Muscle of leg (tissue), 11 donors: ENCODE data around the gene PPM1D. TPM values are rescaled to one million over a fixed set of nuclear protein-coding genes. Genes with fewer than 3 reads are reported as not detected.

ENCODE experiments used
- DNase-seq: peaks from one replicate; pipeline ENCODE4 v3.0.0; 2013
- H3K27ac ChIP-seq: one replicate; pipeline ENCODE4 v1.5.1; 2013; ENCODE audit warnings: mild to moderate bottlenecking, low read length, control low read depth
- H3K27me3 ChIP-seq: one replicate; pipeline ENCODE4 v1.6.1; 2013; ENCODE audit warnings: low read length; ENCODE audit not compliant: control insufficient read depth, insufficient read depth
- H3K36me3 ChIP-seq: one replicate; pipeline ENCODE4 v1.6.1; 2013; ENCODE audit warnings: low read length; ENCODE audit not compliant: control insufficient read depth, insufficient read depth
- H3K4me1 ChIP-seq: one replicate; pipeline ENCODE4 v1.6.1; 2013; ENCODE audit warnings: low read length; ENCODE audit not compliant: control insufficient read depth, insufficient read depth
- H3K4me3 ChIP-seq: one replicate; pipeline ENCODE4 v1.5.1; 2013; ENCODE audit warnings: low read length, control low read depth
- H3K9me3 ChIP-seq: replicated peaks from 2 replicates; pipeline ENCODE4 v1.6.1; 2013; ENCODE audit warnings: low read depth, low read length; ENCODE audit not compliant: control insufficient read depth
- whole genome bisulfite sequencing: methylation state at CpG from one replicate; pipeline ENCODE4 v1.1.5; 2013; ENCODE audit warnings: missing lambda C conversion rate; ENCODE audit not compliant: insufficient coverage; 5-methylcytosine and 5-hydroxymethylcytosine counted together
- polyA plus RNA-seq, 8 donors: library from polyadenylated mRNA; unstranded; fragments of 120-200 nt; gene quantifications; one replicate each; pipeline versions ENCODE4 v1.2.1 to v1.2.3, GENCODE V29; 2013; ENCODE audit warnings: inconsistent platforms in 1 of 8, low replicate concordance in 1 of 8; ENCODE audit not compliant: insufficient read length in 8 of 8, insufficient read depth in 1 of 8
- total RNA-seq: library from RNA; stranded (reverse); fragments of 120-200 nt; gene quantifications from one replicate; pipeline ENCODE4 v1.2.4, GENCODE V29; 2013

PPM1D gene
- total and polyA plus RNA-seq, 9 donors = 7.9 to 12.4 (median 9.4) TPM

GRCh38 chr17:60676758-60677307 lies 76.8 kb downstream of the PPM1D start:
- Histone ChIP-seq H3K9me3 (no peaks in the 10 kb centered on the region), H3K4me3 (peak overlapping the region; percentile 73), H3K4me1 (peaks cover 3% of the 10 kb centered on the region), H3K27ac (peak overlapping the region; percentile 36), H3K36me3 (no peaks in the 10 kb centered on the region), H3K27me3 (no peaks in the 10 kb centered on the region)
- peak; percentile 16 for DNase-seq
- 72% methylated on average over 3 of the region's 17 CpGs for WGBS

- WGBS = 1% methylated on average over 50 of the region's 51 CpGs
- Histone ChIP-seq H3K9me3 (no peaks in the 10 kb centered on the region), H3K4me1 (peaks cover 3% of the 10 kb centered on the region), H3K36me3 (no peaks in the 10 kb centered on the region), H3K27me3 (no peaks in the 10 kb centered on the region), H3K4me3 (peak within 1 kb of the TSS; percentile 73), H3K27ac (peak within 1 kb of the TSS; percentile 70)
- peak; percentile 100 for DNase-seq
These were observed 77.5 kb downstream of the PPM1D start, which contains the start of gene BCAS3 for GRCh38 chr17:60677308-60678117. TSS of gene BCAS3 (plus strand) at chr17:60677851.

- 0% methylated on average over 4 of the region's 6 CpGs for WGBS
- Histone ChIP-seq H3K27me3 (no peaks in the 10 kb centered on the region), H3K9me3 (no peaks in the 10 kb centered on the region), H3K4me3 (peak overlapping the region; percentile 73), H3K36me3 (no peaks in the 10 kb centered on the region), H3K4me1 (peaks cover 3% of the 10 kb centered on the region), H3K27ac (peak overlapping the region; percentile 57)
- peak; percentile 11 for DNase-seq
These were observed 78.1 kb downstream of the PPM1D start for GRCh38 chr17:60678118-60678444.

GRCh38 chr17:60679287-60679686 lies 79.3 kb downstream of the PPM1D start:
- no peaks in the 10 kb centered on the region for H3K27me3 ChIP-seq
- H3K4me1 ChIP-seq = peaks cover 3% of the 10 kb centered on the region
- peaks cover 4% of the 10 kb centered on the region for H3K36me3 ChIP-seq
- H3K27ac ChIP-seq = no peak overlapping the region
- no peaks in the 10 kb centered on the region for H3K9me3 ChIP-seq
- no peak overlapping the region for H3K4me3 ChIP-seq
- no peak for DNase-seq
- WGBS = no CpG with 5 or more reads among the region's 4 CpGs

- Histone ChIP-seq H3K4me3 (no peak overlapping the region), H3K36me3 (peaks cover 4% of the 10 kb centered on the region), H3K9me3 (no peaks in the 10 kb centered on the region), H3K27me3 (no peaks in the 10 kb centered on the region), H3K4me1 (peaks cover 3% of the 10 kb centered on the region), H3K27ac (no peak overlapping the region)
- 89% methylated on average over 4 of the region's 6 CpGs for WGBS
- no peak for DNase-seq
These were observed 80.8 kb downstream of the PPM1D start for GRCh38 chr17:60680754-60681153.

- Histone ChIP-seq H3K4me3 (no peak overlapping the region), H3K27me3 (no peaks in the 10 kb centered on the region), H3K4me1 (no peaks in the 10 kb centered on the region), H3K36me3 (peaks cover 8% of the 10 kb centered on the region), H3K9me3 (no peaks in the 10 kb centered on the region), H3K27ac (no peak overlapping the region)
- WGBS = no CpG with 5 or more reads among the region's 7 CpGs
- DNase-seq = no peak
These were observed 85.4 kb downstream of the PPM1D start for GRCh38 chr17:60685437-60685836.

GRCh38 chr17:60695960-60696359 lies 96.0 kb downstream of the PPM1D start:
- no peaks in the 10 kb centered on the region for H3K9me3 ChIP-seq
- no peak for DNase-seq
- no peaks in the 10 kb centered on the region for H3K4me1 ChIP-seq
- H3K36me3 ChIP-seq = peaks cover 5% of the 10 kb centered on the region
- H3K27ac ChIP-seq = no peak overlapping the region
- H3K4me3 ChIP-seq = no peak overlapping the region
- H3K27me3 ChIP-seq = no peaks in the 10 kb centered on the region

GRCh38 chr17:60699090-60699489 lies 99.1 kb downstream of the PPM1D start:
- no peak for DNase-seq
- Histone ChIP-seq H3K4me1 (no peaks in the 10 kb centered on the region), H3K27me3 (no peaks in the 10 kb centered on the region), H3K4me3 (no peak overlapping the region), H3K36me3 (peaks cover 5% of the 10 kb centered on the region), H3K27ac (no peak overlapping the region), H3K9me3 (no peaks in the 10 kb centered on the region)
- no CpG with 5 or more reads among the region's 3 CpGs for WGBS

- Histone ChIP-seq H3K4me1 (no peaks in the 10 kb centered on the region), H3K4me3 (no peak overlapping the region)
- WGBS = no CpG with 5 or more reads among the region's 3 CpGs
These were observed 104.2 kb downstream of the PPM1D start for GRCh38 chr17:60704170-60704569.

GRCh38 chr17:60712675-60713074 lies 112.7 kb downstream of the PPM1D start:
- no peak for DNase-seq
- 30% methylated on average over 2 of the region's 2 CpGs for WGBS
- Histone ChIP-seq H3K4me1 (no peaks in the 10 kb centered on the region), H3K27me3 (no peaks in the 10 kb centered on the region), H3K9me3 (no peaks in the 10 kb centered on the region), H3K36me3 (peaks cover 6% of the 10 kb centered on the region), H3K4me3 (no peak overlapping the region), H3K27ac (no peak overlapping the region)

More at GRCh38 chr17:60704170-60704569, 104.2 kb downstream of the PPM1D start:
- Histone ChIP-seq H3K27ac (no peak overlapping the region), H3K9me3 (peaks cover 3% of the 10 kb centered on the region), H3K27me3 (no peaks in the 10 kb centered on the region), H3K36me3 (peaks cover 6% of the 10 kb centered on the region)
- DNase-seq = no peak
